HepG2 (cell line): ENCODE results near the gene ZDHHC21. TPM values are rescaled to one million over a fixed set of nuclear protein-coding genes. Genes with fewer than 3 reads are reported as not detected.

ENCODE experiments used
- ARNT2 ChIP-seq: sonication (generic); formaldehyde crosslinking; IDR thresholded peaks from 2 replicates; pipeline ENCODE4 v1.8.0; 2022; ENCODE audit warnings: mild to moderate bottlenecking, low read depth, missing genetic modification reagents, moderate library complexity
- HNRNPLL ChIP-seq: fragments of 200-400 bp; formaldehyde crosslinking; IDR thresholded peaks from 2 replicates; pipeline ENCODE4 v1.6.1; 2017; ENCODE audit warnings: mild to moderate bottlenecking, low read depth, low read length; ENCODE audit not compliant: poor library complexity, severe bottlenecking
- JARID2 ChIP-seq: sonication (generic); formaldehyde crosslinking; IDR thresholded peaks from 2 replicates; pipeline ENCODE4 v1.8.1; 2023; ENCODE audit warnings: missing genetic modification reagents, inconsistent platforms; ENCODE audit not compliant: insufficient replicate concordance
- MAZ ChIP-seq, 2 experiments: sonication (generic) in 1 of 2; formaldehyde crosslinking in 1 of 2; IDR thresholded peaks; 2 replicates each; pipeline versions ENCODE4 v1.5.0 to v1.6.1; 2012 to 2020; ENCODE audit warnings: low read depth in 2 of 2, mild to moderate bottlenecking in 2 of 2, borderline replicate concordance in 1 of 2, improper control_type of control experiment in 1 of 2, low read length in 1 of 2, missing genetic modification reagents in 1 of 2, moderate library complexity in 1 of 2
- NFIC ChIP-seq: IDR thresholded peaks from 2 replicates; pipeline ENCODE4 v1.6.1; 2012; ENCODE audit warnings: mild to moderate bottlenecking, low read length, inconsistent platforms
- NR1H2 ChIP-seq: sonication (generic); formaldehyde crosslinking; IDR thresholded peaks from 2 replicates; pipeline ENCODE4 v1.8.1; 2022; ENCODE audit warnings: low read depth, missing genetic modification reagents, borderline replicate concordance
- REST ChIP-seq, 2 experiments: IDR thresholded peaks; 2 replicates each; pipeline ENCODE4 v1.6.1; 2011 to 2012; ENCODE audit warnings: low read length in 2 of 2, borderline replicate concordance in 1 of 2, low read depth in 1 of 2, mild to moderate bottlenecking in 1 of 2, moderate library complexity in 1 of 2
- RXRB ChIP-seq: IDR thresholded peaks from 2 replicates; pipeline ENCODE4 v1.6.1; 2016; ENCODE audit warnings: borderline replicate concordance, missing genetic modification reagents, missing compliant biosample characterization
- SMAD1 ChIP-seq: sonication (generic); formaldehyde crosslinking; IDR thresholded peaks from 2 replicates; pipeline ENCODE4 v1.4.0; 2020; ENCODE audit warnings: missing genetic modification reagents, low read depth, mild to moderate bottlenecking, borderline replicate concordance
- SNAI1 ChIP-seq: sonication (generic); formaldehyde crosslinking; IDR thresholded peaks from 2 replicates; pipeline ENCODE4 v1.5.0; 2020; ENCODE audit warnings: mild to moderate bottlenecking, missing genetic modification reagents, borderline replicate concordance
- ZNF232 ChIP-seq: sonication (generic); formaldehyde crosslinking; IDR thresholded peaks from 2 replicates; pipeline ENCODE4 v1.4.0; 2020; ENCODE audit warnings: missing genetic modification reagents, borderline replicate concordance
- ZNF709 ChIP-seq: sonication (generic); formaldehyde crosslinking; IDR thresholded peaks from 2 replicates; pipeline ENCODE4 v1.5.0; 2020; ENCODE audit warnings: mild to moderate bottlenecking, missing genetic modification reagents
- ZSCAN20 ChIP-seq: sonication (generic); formaldehyde crosslinking; IDR thresholded peaks from 2 replicates; pipeline ENCODE4 v1.4.0; 2020; ENCODE audit warnings: missing genetic modification reagents, mild to moderate bottlenecking, borderline replicate concordance
- polyA plus RNA-seq, 8 experiments: library from polyadenylated mRNA; depleted of rRNA in 3 of 8; stranded (reverse) in 7 of 8; unstranded in 1 of 8; fragments of >200 nt; fragmentation: Illumina TruSeq in 4 of 8; extraction: Trizol in 4 of 8; gene quantifications; 2 replicates each; pipeline versions ENCODE4 v1.2.1 to v1.2.3, GENCODE V29; 2011 to 2016; ENCODE audit warnings: low read depth in 4 of 8, missing spikeins in 1 of 8, mixed read lengths in 1 of 8; ENCODE audit not compliant: insufficient read depth in 1 of 8
- total RNA-seq, 5 experiments: library from RNA; depleted of rRNA; stranded (reverse); fragments of >200 nt; fragmentation: Illumina TruSeq; extraction: Trizol; gene quantifications; 2 replicates each; pipeline ENCODE4 v1.2.3, GENCODE V29; 2016; ENCODE audit warnings: low read depth in 1 of 5
- TF ChIP-seq, protein P1 (sequence below): sonication (generic); formaldehyde crosslinking; IDR thresholded peaks from 2 replicates; pipeline ENCODE4 v1.4.0; 2020; ENCODE audit warnings: mild to moderate bottlenecking, missing genetic modification reagents, borderline replicate concordance
- TF ChIP-seq, protein P2 (sequence below): sonication (generic); formaldehyde crosslinking; IDR thresholded peaks from 2 replicates; pipeline ENCODE4 v1.4.0; 2020; ENCODE audit warnings: missing genetic modification reagents
- TF ChIP-seq, protein P3 (sequence below): sonication (generic); formaldehyde crosslinking; IDR thresholded peaks from 2 replicates; pipeline ENCODE4 v1.5.1; 2020; ENCODE audit warnings: mild to moderate bottlenecking, moderate library complexity, missing genetic modification reagents

ZDHHC21 gene
- total and polyA plus RNA-seq, 2 of the 13 experiments (the other 11 are each of a cell fraction or from before 2014, with no cell fraction given): 2.4 to 3.7 TPM

- TF ChIP-seq, protein P1, sequence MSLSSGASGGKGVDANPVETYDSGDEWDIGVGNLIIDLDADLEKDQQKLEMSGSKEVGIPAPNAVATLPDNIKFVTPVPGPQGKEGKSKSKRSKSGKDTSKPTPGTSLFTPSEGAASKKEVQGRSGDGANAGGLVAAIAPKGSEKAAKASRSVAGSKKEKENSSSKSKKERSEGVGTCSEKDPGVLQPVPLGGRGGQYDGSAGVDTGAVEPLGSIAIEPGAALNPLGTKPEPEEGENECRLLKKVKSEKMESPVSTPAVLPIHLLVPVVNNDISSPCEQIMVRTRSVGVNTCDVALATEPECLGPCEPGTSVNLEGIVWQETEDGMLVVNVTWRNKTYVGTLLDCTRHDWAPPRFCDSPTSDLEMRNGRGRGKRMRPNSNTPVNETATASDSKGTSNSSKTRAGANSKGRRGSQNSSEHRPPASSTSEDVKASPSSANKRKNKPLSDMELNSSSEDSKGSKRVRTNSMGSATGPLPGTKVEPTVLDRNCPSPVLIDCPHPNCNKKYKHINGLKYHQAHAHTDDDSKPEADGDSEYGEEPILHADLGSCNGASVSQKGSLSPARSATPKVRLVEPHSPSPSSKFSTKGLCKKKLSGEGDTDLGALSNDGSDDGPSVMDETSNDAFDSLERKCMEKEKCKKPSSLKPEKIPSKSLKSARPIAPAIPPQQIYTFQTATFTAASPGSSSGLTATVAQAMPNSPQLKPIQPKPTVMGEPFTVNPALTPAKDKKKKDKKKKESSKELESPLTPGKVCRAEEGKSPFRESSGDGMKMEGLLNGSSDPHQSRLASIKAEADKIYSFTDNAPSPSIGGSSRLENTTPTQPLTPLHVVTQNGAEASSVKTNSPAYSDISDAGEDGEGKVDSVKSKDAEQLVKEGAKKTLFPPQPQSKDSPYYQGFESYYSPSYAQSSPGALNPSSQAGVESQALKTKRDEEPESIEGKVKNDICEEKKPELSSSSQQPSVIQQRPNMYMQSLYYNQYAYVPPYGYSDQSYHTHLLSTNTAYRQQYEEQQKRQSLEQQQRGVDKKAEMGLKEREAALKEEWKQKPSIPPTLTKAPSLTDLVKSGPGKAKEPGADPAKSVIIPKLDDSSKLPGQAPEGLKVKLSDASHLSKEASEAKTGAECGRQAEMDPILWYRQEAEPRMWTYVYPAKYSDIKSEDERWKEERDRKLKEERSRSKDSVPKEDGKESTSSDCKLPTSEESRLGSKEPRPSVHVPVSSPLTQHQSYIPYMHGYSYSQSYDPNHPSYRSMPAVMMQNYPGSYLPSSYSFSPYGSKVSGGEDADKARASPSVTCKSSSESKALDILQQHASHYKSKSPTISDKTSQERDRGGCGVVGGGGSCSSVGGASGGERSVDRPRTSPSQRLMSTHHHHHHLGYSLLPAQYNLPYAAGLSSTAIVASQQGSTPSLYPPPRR (CRISPR knock-in tag): peak; percentile 44; the same call in 1 of the 2 replicates
- TF ChIP-seq NR1H2 (no peak), SMAD1 (CRISPR knock-in tag) (no peak), NFIC (no peak), ZNF232 (CRISPR knock-in tag) (0 out of 2 replicates have a peak, but pooled peaks have one; percentile 29), JARID2 (CRISPR knock-in tag) (no peak), ZSCAN20 (no peak), ARNT2 (CRISPR knock-in tag) (peak; percentile 65), RXRB (CRISPR knock-in tag) (0 out of 2 replicates have a peak, but pooled peaks have one; percentile 23), REST (IDR thresholded peaks at IDR 0.05; ENCODE audit: borderline replicate concordance in 1 of 2, low read depth in 1 of 2, low read length in 2 of 2) (no peak), SNAI1 (CRISPR knock-in tag) (no peak), HNRNPLL (peak; percentile 64), MAZ (IDR thresholded peaks at IDR 0.05; ENCODE audit: borderline replicate concordance, low read depth, low read length) (no peak), MAZ (CRISPR knock-in tag; IDR thresholded peaks at IDR 0.05; ENCODE audit: low read depth) (peak; percentile 61; the same call in 1 of the 2 replicates), ZNF709 (CRISPR knock-in tag) (peak; percentile 86)
- TF ChIP-seq, protein P2, sequence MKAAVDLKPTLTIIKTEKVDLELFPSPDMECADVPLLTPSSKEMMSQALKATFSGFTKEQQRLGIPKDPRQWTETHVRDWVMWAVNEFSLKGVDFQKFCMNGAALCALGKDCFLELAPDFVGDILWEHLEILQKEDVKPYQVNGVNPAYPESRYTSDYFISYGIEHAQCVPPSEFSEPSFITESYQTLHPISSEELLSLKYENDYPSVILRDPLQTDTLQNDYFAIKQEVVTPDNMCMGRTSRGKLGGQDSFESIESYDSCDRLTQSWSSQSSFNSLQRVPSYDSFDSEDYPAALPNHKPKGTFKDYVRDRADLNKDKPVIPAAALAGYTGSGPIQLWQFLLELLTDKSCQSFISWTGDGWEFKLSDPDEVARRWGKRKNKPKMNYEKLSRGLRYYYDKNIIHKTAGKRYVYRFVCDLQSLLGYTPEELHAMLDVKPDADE (CRISPR knock-in tag): no peak
- TF ChIP-seq, protein P3, sequence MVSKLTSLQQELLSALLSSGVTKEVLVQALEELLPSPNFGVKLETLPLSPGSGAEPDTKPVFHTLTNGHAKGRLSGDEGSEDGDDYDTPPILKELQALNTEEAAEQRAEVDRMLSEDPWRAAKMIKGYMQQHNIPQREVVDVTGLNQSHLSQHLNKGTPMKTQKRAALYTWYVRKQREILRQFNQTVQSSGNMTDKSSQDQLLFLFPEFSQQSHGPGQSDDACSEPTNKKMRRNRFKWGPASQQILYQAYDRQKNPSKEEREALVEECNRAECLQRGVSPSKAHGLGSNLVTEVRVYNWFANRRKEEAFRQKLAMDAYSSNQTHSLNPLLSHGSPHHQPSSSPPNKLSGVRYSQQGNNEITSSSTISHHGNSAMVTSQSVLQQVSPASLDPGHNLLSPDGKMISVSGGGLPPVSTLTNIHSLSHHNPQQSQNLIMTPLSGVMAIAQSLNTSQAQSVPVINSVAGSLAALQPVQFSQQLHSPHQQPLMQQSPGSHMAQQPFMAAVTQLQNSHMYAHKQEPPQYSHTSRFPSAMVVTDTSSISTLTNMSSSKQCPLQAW: peak; percentile 45; the same call in 1 of the 2 replicates
Measured at GRCh38 chr9:14693251-14693861, at the start of gene ZDHHC21 (continued).
